GM19240 (cell line): Measurements from ENCODE around the gene NELL2.

Experiments
- DNase-seq: peaks from one replicate; pipeline ENCODE4 v3.0.0; 2011; ENCODE audit warnings: low spot score; ENCODE audit not compliant: insufficient read length

NELL2 gene

DNA sequence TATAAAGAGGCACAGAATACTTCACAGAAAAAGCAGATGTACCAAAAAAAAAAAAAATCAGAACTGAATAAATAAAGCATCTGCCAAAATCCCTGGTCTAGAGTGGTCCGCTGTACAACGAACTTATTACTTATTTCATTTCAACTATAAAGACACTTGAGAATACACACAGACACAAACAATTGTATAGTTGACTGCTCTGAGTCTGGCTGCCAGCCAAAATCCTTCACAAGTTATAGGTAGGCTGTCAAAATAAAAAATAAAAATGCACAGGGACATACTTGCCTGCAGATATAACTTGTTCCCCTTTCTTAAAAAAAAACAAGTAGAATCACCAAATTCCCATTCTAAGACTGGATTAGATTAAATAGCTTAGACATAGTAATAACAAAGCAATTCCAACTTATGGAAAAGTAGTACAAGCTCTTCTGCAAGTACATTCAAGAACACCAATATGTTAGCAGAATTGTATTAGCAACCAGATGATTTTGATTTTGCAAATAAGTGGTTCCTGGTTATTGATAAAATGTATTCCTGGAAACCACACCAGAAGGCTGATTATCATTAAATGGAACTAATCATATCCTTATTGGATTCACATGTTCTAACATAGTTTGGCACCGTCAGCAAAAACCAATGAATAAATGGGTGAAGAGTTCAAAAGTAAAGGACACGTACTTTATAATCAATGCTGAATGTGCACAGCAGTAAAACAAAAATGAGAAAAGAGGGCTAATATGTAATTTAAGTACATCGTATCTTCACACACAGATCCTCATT, 248.5 kb downstream of the NELL2 start:
- no peak for DNase-seq

DNA sequence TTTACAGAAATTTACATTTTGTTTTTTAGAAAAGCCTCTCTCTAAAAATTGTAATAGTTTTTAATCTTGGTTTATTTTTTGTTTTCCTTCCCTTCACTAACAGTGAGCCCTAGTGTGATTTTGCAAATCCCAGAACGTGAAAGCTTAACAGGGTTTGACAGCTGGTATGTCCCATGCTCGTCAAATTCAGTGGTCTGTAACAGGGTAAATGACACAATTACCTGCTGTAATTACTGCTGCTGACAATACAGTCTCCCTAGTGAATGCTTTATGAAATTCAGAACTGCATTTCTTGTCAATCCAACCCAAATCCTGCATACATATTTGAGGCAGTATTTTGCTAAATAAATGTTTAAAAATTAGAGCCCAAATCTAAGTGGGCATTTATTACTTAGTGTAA, 249.2 kb downstream of the NELL2 start:
- no peak for DNase-seq

DNA sequence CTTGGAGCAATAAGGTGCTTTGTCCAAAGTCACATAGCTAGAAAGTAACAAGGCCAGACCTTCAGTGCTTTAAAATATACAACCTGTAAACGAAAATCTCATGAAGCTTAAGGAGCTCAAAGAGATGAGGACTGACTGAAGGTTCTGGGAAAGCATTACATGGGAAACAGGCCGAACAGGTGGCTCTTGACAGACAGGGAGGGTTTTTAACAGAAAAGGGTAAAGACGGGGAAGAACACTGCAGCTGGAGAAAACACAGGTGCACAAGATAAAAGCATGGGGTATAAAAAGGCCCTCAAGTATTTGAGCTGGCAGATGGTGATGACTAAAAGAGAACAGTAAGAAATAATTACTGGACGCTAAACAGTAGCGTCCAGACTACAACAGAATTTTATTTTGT, 257.2 kb downstream of the NELL2 start:
- no peak for DNase-seq

DNA sequence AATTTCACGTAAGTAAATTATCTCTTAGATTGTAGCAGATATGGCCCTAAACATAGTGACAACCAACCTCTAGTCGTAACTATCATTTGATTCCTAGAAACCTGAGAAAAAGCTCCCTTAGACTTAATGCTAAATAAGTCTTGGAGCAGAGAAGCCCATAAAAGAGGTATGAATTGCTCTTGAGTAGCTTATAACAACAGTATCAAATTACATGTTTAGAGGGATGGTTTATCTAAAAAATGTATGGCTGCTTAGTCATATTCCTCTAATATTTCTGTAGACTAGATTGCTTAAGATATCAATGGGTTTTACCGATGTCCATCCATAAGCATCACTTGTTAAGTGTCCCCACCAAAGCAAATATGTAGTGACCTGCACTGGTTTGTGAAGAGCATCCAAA, 259.7 kb downstream of the NELL2 start:
- DNase-seq = no peak

DNA sequence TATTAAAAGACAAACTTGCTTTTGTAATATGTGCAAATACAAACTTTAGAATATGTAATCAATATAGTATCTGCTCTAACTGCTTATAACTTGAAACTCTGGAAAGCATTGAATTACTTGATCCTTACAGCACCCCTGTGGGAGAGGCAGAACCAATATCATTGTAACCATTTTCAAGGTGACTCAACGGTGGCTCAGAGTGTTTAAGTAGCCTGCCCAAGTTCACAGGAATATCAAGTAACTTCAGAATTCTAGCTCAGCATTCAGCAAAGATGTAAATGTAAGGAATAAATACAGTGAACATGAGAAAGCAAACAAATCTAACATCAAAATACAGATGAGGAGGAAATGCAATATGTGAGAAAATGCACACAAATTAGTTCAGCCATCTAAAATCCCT, 264.6 kb downstream of the NELL2 start:
- DNase-seq = no peak

DNA sequence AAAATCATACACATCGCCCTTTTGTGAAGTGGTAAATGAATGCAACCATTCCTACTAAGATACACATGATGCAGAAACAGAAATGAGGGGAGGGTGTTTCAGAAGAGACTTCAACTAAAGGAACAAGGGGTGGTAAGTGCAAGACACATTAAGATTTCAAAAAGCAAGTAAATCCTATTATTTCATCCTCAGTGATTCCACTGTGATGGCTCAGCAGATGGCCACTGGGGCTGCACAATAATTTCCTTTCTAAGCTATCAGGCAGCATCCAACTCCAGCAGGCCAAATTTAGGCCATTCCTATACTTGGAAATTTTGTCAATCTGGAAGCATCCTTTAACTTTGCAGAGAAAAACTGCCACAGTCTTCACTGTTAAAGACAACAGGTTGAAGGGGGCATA, 272.4 kb downstream of the NELL2 start:
- no peak for DNase-seq

DNA sequence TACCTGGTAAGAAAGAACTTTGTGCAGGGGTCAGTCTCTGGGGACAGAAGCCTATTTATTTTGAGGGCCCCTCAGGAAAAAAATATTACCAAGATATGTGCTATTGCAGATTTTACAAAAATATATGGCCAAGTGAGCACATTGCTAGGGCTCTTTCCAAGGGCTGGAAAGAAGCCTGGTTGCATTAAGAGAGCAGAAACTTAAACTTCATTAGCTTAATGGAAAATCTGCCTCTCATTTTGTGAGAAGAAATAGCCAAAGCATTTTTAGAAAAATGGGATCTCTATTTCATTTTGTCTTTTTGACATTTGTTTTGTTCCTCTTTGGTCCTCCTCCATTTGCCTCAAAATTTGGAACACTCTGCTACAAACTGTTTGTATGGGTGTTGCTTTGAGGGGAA, 283.5 kb downstream of the NELL2 start:
- no peak for DNase-seq

DNA sequence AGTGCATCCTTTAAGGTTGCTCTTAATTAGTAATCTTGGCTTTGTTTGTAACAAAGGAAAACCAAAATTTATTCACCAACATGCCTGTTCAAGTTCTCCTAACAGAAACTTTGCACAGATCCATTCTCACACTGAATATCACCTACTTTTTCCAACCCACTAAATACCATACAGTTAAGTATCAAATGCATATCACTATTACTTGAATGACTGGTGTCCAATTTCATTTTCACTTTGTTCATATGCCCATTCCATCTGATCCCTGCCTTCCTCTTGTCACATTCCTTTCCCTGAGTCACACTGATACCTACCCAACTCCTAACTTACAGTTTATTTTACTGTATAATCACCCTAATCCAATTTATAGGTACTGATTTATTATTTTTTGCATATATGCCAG, 286.4 kb downstream of the NELL2 start:
- DNase-seq = no peak

DNA sequence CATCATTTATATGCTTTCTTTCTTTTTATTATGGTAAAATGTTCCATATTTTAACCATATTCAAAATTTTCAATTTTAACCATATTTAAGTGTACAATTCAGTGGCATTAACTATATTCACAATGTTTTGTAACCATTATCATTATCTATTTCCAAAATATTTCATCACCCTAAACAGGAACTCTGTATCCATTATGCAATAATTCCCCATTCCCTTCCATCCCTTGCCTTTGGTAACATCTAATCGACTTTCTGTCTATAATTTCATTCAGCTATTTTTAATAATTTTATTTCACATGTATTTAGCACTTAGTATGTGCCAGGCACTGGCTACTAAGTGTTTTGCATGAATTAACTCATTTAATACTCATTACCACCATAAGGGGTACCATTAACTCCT, 287.5 kb downstream of the NELL2 start:
- no peak for DNase-seq

DNA sequence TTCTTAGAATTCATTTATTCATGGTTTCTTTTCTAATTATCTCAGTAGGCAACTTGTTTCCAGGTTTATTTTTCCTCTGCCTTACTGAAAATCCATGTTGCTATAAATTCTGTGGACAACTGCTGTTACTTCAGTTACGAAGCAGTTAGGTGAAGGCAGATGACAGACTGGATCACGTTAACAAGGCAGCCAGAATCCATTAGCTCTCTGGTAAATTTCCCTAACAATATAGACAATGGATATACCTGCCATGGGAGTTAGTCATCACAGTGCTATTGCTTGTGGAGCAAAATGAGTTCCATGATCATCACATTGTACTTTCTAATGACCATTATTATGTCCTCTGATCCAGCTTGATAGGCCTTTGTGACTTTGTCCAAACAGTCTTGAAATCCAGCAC, 291.5 kb downstream of the NELL2 start:
- DNase-seq = no peak

DNA sequence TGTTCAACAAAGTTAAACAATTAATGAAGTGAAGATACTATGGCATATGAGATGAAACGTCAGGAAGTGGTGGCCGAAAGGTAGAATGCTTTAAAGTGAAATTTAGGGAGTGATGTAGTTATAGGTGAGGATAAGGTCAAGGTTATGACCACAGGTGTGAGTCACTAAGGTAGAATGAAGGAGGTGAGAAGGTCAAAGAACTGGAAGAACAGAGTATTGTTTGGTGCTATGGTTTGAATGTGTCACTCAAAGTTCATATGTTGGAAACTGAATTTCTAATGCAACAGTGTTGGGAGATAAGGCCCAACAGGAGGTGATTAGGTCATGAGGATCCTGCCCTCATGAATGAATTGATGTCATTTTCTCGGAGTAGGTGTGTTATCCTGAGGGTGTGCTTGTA, 293.6 kb downstream of the NELL2 start:
- DNase-seq = no peak

DNA sequence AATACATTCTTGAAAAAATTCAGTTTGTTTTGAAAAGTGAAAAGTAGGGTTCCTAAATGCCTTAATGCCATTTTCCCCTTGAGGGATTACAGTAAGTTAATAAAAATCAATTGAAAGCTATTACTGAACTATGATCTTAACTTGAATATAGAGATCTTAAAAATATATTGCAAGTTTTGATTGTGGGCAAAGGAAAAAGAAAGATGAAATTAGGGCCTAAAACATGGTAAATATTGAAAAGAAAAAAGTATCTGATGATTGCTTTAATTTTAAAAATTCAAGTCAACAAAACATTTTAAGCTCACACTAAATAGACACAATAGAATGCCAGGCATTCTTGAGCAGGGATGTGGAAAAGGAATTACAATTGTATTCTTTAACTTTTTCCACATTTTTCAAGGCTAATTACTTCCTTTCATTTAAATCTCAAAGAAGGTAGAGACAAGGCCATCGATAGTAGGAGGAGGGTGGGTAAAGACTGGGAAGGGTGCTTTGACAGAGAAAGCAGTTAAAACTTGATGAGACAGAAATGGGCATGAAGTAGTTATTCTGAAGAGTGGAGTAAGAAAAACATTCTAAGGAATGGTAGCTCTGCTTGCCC, 294.4 kb downstream of the NELL2 start:
- no peak for DNase-seq

DNA sequence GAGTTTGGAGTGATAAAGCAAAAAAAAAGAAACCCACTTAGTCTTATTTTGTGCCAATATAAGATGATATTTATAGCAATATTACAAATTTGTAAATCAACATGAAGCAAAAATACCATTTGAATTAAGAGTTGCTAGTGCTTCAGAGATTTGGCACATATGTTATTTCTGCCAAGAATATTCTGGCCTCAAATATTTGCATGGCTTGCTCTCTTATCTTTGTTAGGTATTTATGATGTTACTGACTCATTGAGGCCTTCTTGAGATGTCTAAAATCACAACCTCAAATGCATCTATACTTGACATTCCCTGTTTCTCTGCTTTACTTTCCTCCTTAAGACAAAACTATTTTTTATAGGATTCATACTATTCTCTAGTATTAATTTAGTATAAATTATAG, 301.5 kb downstream of the NELL2 start:
- no peak for DNase-seq

DNA sequence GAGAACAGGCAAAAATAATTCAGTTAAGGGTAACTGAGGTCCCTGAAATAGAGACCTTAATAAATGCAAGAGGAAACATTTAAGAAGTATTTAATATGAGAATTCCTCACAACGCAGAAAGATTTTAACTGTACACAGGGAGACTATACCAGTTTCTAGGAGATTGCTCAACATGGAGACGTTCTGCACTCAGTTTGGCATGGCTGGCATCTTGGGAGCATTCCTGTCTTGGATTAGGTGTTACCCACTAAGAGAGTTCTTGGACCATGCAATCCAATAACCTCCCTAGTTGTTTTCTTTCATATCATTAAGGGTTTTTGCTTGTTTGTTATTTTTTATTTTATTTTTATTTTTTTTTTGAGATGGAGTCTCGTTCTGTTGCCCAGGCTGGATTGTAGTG, 302.4 kb downstream of the NELL2 start:
- DNase-seq = no peak

DNA sequence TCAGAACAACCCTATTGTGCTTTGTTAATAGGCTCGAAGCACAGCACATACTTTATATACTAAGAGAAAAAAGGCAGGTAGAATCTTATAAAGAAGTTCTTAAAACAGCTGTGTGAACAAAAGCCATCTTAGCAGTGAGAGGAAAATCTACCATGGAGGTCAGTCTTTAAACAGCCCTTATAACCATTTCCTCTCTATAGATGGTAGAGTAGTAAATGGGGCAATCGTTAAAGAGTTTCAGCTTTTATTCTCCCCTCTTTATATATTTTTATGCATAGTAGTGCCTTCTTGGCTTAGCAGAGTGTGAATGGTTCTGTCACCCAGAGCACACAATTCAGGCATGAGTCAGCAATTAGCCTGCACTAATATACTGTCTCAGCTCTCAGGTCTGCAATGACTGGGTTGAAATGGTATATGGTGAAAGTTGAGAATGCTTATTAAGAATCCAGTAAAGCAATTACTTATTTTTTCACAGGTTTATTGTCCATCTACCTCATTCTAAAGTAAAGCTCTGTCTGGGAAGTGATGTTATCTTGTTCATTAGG, 305.0 kb downstream of the NELL2 start:
- DNase-seq = no peak

DNA sequence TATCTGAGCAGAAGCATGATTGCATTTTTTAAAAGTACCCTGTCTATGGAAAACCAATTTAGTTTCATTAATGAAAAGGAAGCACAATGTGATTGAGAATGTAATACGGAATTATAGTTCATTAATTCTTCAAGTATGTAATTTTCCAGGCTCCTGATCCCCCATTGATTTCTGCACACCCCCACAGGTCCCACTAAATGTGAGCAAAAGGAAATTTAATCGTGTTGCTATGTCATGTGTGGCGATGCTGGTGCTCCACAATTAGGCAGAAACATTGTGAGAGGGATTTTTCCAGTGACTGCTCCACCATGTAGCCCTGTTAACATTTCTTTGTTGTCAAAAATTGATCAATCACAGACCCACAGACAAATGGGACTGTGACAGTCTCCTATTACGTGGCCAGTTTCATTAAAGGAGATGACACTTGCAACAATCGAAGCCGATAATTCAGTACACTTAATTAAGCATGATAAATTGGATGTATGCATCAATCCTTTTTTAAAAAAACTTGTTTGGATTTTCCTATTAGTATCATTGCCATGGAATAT, 306.0 kb downstream of the NELL2 start:
- no peak for DNase-seq

DNA sequence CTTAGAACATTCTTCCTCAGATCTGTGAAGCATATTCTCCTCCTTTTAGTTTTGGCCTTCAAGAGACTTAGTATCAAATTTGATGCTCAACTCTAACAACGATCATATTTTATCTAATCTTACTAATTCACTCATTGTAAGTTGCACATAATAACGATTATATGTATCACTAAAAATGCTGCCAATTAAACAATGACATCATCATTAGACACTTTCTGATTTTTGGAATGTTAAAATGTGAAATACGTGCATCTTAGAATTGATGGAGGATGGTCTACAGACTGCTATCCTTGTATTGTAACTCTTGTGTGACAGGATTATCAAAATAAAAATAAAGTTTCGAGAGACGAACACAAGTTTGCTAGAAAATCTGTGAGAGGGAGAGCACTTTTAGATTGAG, 311.0 kb downstream of the NELL2 start:
- DNase-seq = no peak

DNA sequence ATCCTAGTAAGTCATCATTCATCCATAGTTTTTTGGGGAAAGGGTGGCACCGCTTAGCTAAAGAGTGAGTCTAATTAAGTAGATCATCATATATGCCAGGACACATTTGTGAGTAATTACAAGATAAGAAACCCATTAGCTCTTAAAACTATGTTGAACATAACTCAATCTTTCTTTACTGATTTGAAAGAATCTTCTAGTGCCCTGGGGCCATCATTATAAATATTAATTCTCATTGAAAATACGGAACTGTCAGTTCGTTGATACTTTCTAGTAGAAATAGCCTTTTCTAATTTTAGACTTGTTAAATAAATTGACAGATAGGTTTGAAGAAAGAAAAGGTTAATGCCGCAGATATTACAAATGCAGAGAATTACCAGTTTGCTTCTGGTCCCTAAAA, 312.6 kb downstream of the NELL2 start:
- no peak for DNase-seq

DNA sequence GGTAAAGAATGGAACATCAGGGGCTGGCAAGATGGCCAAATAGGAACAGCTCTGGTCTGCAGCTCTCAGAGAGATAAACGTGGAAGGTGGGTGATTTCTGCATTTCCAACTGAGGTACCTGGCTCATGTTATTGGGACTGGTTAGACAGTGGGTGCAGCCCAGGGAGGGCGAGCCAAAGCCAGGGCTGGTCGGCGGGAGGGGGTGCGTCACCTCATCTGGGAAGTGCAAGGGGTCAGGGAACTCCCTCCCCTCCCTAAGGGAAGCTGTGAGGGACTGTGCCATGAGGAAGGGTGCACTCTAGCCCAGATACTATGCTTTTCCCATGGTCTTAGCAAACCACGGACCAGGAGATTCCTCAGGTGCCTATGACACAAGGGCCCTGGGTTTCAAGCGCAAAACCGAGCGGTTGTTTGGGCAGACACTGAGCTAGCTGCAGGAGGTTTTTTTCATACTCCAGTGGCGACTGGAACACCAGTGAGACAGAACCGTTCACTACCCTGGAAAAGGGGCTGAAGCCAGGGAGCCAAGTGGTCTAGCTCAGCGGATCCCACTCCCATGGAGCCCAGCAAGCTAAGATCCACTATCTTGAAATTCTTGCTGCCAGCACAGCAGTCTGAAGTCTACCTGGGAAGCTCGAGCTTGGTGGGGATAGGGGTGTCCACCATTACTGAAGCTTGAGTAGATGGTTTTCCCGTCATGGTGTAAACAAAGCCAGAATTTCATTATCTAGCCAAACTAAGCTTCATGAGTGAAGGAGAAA, 317.6 kb downstream of the NELL2 start:
- no peak for DNase-seq

DNA sequence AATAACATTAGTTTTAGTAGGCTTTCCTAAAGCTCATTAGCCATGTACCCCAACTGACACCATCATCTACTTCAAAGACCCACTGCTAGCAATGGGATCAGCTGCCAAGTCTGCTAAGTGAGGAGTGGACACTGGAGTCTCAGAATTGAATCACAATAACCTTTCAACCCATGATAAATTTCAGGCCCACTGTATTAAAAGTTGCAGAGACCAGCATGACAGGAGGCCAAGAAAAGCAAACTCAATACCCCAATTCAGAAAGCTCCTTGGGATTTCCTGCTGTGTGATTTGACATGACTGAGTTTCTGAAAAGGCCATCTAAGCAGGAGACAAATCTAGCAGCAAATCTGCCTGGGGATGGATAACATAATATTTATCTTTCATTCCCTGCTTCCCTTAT, 320.7 kb downstream of the NELL2 start:
- DNase-seq = no peak

DNA sequence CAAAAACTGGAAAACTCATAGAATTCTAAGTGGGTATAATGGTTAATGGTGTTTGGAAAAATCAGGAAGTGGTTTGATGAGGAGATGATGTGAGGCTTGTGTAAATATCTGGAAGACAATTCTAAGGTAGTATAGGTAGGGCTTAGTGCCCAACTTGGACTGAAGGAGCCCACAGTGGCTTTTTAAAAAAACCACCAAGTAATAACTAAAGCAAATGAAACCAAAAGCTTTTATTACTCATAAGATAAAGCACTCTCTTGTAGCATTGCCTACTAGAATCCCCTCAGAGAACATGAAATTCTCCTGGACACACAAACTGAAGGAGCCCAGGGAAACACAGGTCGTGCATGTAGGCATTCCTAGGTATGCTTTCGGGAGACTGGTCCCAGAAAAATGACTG, 324.5 kb downstream of the NELL2 start:
- no peak for DNase-seq

DNA sequence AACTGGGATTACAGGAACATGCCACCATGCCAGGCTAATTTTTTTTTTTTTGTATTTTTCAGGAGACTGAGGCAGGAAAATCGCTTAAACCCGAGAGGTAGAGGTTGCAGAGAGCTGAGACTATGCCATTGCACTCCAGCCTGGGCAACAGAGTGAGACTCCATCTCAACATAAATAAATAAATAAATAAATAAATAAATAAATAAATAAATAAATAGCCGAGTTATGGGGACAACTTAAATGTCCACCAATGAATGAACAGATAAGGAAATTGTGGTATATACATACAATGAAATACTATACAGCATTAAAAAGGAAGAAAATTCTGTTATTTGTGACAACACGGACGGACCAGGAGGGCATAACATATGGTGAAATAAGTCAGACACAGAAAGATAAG, 325.7 kb downstream of the NELL2 start:
- DNase-seq = no peak
